OCI-LY3 (cell line): Measurements from ENCODE around the gene BEST4.

Source experiments
- CTCF ChIP-seq: fragments of 200-600, 300-600 bp; sonication (generic); IDR thresholded peaks from 2 replicates; pipeline ENCODE4 v1.5.1; 2014; ENCODE audit warnings: antibody characterized with exemption, low read length, low read depth
- EZH2phosphoT487 ChIP-seq: fragments of 200-600 bp; shearing (Covaris generic); IDR thresholded peaks from 2 replicates; pipeline ENCODE4 v1.6.1; 2018; ENCODE audit warnings: antibody characterized with exemption, mixed run types, low read depth

DNA sequence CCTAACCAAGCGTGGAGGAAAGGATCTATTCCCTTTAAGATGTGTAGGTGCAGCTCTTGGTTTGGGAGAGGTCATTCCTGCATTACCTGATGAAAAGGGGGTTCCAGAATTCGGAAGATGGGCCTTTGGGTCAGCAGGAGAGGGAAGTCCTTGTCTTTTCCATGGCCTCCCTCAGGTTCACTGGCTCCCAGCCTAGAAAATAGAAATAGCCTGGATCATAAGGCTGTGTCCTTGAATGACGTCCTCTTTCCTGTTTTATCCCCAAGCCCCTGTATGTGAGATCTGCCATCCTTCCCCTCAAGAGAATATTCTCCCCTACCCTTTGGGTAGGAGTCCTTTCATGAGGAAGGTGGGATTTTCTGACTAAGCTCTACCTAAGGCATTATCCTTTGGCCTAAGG lies 27.1 kb downstream of the BEST4 start:
- no peak for TF ChIP-seq CTCF
- TF ChIP-seq EZH2phosphoT487, result no peak
